Fibroblast of lung (primary cell): ENCODE measurements around the gene ILF2. TPM values are rescaled to one million over a fixed set of nuclear protein-coding genes. Genes with fewer than 3 reads are reported as not detected.

Experiments used
- DNase-seq, 2 donors: peaks; one replicate each; pipeline versions ENCODE4 v3.0.0 to v3.0.0-alpha.2; 2010; ENCODE audit warnings: low read depth in 2 of 2
- H2AFZ ChIP-seq: 2 replicates; pipeline ENCODE4 v1.5.1; 2012; ENCODE audit warnings: low read length, control low read depth, inconsistent platforms
- H3K27ac ChIP-seq: 2 replicates; pipeline ENCODE4 v1.5.1; 2011; ENCODE audit warnings: low read length, control low read depth; ENCODE audit not compliant: insufficient read depth
- H3K27me3 ChIP-seq: 2 replicates; pipeline ENCODE4 v1.5.1; 2011; ENCODE audit warnings: mild to moderate bottlenecking, low read length; ENCODE audit not compliant: control insufficient read depth, insufficient read depth
- H3K36me3 ChIP-seq: 2 replicates; pipeline ENCODE4 v1.5.1; 2011; ENCODE audit warnings: low read length; ENCODE audit not compliant: control insufficient read depth, insufficient read depth
- H3K4me1 ChIP-seq: 2 replicates; pipeline ENCODE4 v1.5.1; 2011; ENCODE audit warnings: low read length; ENCODE audit not compliant: control insufficient read depth, insufficient read depth; ENCODE audit errors: extremely low read depth
- H3K4me2 ChIP-seq: 2 replicates; pipeline ENCODE4 v1.5.1; 2011; ENCODE audit warnings: low read length, control low read depth; ENCODE audit not compliant: insufficient read depth; ENCODE audit errors: extremely low read depth
- H3K4me3 ChIP-seq, 4 experiments: fragments of 200-600 bp in 1 of 4; sonication (generic) in 1 of 4; replicated peaks in 1 of 4; 2 replicates each; pipeline ENCODE4 v1.5.1; 2011 to 2016; ENCODE audit warnings: low read length in 4 of 4, low read depth in 3 of 4, mild to moderate bottlenecking in 3 of 4, control low read depth in 2 of 4, inconsistent platforms in 1 of 4, mixed read lengths in 1 of 4; ENCODE audit not compliant: insufficient read depth in 1 of 4; ENCODE audit errors: control extremely low read depth in 1 of 4
- H3K79me2 ChIP-seq: 2 replicates; pipeline ENCODE4 v1.5.1; 2012; ENCODE audit warnings: mild to moderate bottlenecking, low read length, inconsistent platforms; ENCODE audit not compliant: control insufficient read depth, insufficient read depth
- H3K9ac ChIP-seq: 2 replicates; pipeline ENCODE4 v1.5.1; 2011; ENCODE audit warnings: mild to moderate bottlenecking, low read length, control low read depth; ENCODE audit not compliant: insufficient read depth
- H3K9me3 ChIP-seq: 2 replicates; pipeline ENCODE4 v1.5.1; 2012; ENCODE audit warnings: low read depth, low read length; ENCODE audit not compliant: control insufficient read depth, insufficient read depth
- H4K20me1 ChIP-seq: 2 replicates; pipeline ENCODE4 v1.5.1; 2011; ENCODE audit warnings: low read length; ENCODE audit not compliant: control insufficient read depth, insufficient read depth; ENCODE audit errors: extremely low read depth
- EZH2 ChIP-seq: IDR thresholded peaks from 2 replicates; pipeline ENCODE4 v1.5.1; 2012; ENCODE audit warnings: low read length, control low read depth, mild to moderate bottlenecking; ENCODE audit errors: missing control alignments
- polyA plus RNA-seq, 2 donors: library from polyadenylated mRNA; depleted of rRNA in 1 of 2; stranded (reverse) in 1 of 2; unstranded in 1 of 2; fragments of >200 nt; gene quantifications; 2 replicates each; pipeline ENCODE4 v1.2.1, GENCODE V29; 2011 to 2012; ENCODE audit warnings: missing spikeins in 1 of 2
- total RNA-seq: library from RNA; depleted of rRNA; stranded (reverse); fragments of >200 nt; gene quantifications from 2 replicates; pipeline ENCODE4 v1.2.1, GENCODE V29; 2014
- TF ChIP-seq, protein P1 (sequence below), 2 donors: IDR thresholded peaks in 1 of 2; conservative IDR thresholded peaks in 1 of 2; 1 replicate in 1 of 2; 2 replicates in 1 of 2; pipeline ENCODE4 v1.5.1; 2011 to 2012; ENCODE audit warnings: low read length in 2 of 2, control low read depth in 1 of 2, inconsistent platforms in 1 of 2, low read depth in 1 of 2, mild to moderate bottlenecking in 1 of 2

Gene ILF2
- total and polyA plus RNA-seq, 2 donors (not counting 1 experiment from before 2014, with no cell fraction given): 135 to 235 TPM

DNA sequence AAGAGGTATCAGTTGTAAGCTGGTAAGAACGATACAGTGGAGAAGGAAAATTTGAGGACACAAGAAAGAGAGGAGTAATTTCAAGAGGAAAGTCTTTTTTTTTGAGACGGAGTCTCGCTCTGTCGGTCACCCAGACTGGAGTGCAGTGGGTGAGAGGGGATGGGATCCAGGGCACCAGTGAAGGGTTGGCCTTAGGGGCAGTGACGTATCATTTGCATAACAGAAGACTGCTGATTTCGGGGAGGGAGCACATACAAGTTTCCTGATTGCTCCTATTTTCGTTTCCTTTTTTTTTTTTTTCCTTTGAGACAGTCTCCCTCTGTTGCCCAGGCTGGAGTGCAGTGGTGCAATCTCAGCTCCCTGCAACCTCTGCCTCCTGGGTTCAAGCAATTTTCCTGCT lies 47.7 kb downstream of the ILF2 start:
- Histone ChIP-seq H3K4me3 (no peak overlapping the region), H3K36me3 (peaks cover 6% of the 10 kb centered on the region), H3K4me2 (no peak overlapping the region), H2AFZ (no peak overlapping the region), H3K79me2 (peaks cover 18% of the 10 kb centered on the region), H3K9me3 (no peaks in the 10 kb centered on the region), H4K20me1 (no peaks in the 10 kb centered on the region), H3K27ac (no peak overlapping the region), H3K4me1 (peaks cover 2% of the 10 kb centered on the region), H3K9ac (no peak overlapping the region), H3K27me3 (no peaks in the 10 kb centered on the region)
- TF ChIP-seq EZH2: no peak
- TF ChIP-seq, protein P1, sequence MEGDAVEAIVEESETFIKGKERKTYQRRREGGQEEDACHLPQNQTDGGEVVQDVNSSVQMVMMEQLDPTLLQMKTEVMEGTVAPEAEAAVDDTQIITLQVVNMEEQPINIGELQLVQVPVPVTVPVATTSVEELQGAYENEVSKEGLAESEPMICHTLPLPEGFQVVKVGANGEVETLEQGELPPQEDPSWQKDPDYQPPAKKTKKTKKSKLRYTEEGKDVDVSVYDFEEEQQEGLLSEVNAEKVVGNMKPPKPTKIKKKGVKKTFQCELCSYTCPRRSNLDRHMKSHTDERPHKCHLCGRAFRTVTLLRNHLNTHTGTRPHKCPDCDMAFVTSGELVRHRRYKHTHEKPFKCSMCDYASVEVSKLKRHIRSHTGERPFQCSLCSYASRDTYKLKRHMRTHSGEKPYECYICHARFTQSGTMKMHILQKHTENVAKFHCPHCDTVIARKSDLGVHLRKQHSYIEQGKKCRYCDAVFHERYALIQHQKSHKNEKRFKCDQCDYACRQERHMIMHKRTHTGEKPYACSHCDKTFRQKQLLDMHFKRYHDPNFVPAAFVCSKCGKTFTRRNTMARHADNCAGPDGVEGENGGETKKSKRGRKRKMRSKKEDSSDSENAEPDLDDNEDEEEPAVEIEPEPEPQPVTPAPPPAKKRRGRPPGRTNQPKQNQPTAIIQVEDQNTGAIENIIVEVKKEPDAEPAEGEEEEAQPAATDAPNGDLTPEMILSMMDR (conservative IDR thresholded peaks at IDR 0.05 in 1 of 2, IDR thresholded peaks at IDR 0.05 in 1 of 2; ENCODE audit: low read depth in 1 of 2, low read length in 2 of 2): no peak
- no peak for DNase-seq

DNA sequence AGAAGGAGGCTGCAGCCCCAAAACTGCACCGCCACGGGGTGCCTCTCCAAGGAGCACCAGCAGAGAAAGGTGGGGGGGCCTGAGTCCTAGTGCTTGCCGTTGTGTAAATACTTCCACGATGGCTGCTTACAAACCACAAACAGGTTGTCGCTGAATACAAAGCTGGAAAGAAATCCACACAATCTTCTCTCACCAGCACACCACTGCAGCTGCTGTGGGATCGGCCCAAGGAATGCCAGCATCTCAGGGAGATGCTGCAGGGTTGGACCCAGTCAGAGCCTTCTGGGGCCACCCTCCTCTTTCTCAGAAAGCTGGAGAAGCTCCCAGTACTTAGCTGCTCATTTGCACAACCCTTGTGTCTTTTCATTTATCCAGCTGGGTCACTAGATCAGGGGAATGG lies 51.6 kb downstream of the ILF2 start:
- Histone ChIP-seq H3K9me3 (no peaks in the 10 kb centered on the region), H3K27ac (no peak overlapping the region), H3K36me3 (peaks cover 3% of the 10 kb centered on the region), H3K27me3 (no peaks in the 10 kb centered on the region), H3K4me2 (no peak overlapping the region), H3K4me3 (no peak overlapping the region), H3K79me2 (peaks cover 2% of the 10 kb centered on the region), H3K9ac (no peak overlapping the region), H4K20me1 (no peaks in the 10 kb centered on the region), H3K4me1 (peaks cover 7% of the 10 kb centered on the region), H2AFZ (no peak overlapping the region)
- DNase-seq: no peak
- no peak for TF ChIP-seq EZH2
- TF ChIP-seq, protein P1 (conservative IDR thresholded peaks at IDR 0.05 in 1 of 2, IDR thresholded peaks at IDR 0.05 in 1 of 2; ENCODE audit: low read depth in 1 of 2, low read length in 2 of 2): no peak

DNA sequence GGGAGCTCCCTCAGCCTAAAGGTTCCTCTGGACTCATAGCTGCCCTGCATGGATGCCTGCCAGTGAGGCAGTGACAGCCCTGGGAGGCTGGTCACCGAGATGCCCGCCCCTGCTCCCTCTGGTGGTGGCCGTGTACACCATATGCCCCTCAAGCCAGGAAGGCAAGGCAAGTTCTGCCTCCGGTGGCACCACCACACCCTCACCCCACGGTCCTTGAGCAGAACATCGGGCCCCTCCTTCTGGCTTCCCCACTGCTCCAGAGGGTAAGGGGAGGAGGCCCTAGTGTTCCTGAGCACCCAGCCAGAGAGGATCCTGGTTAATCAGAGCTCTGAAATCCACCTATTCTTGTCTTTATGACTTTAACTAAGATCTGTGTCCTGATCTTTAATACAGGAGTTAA lies 53.1 kb downstream of the ILF2 start:
- Histone ChIP-seq H3K9me3 (no peaks in the 10 kb centered on the region), H3K27ac (peak overlapping the region; percentile 29), H3K4me1 (peaks cover 9% of the 10 kb centered on the region), H4K20me1 (no peaks in the 10 kb centered on the region), H3K36me3 (peaks cover 3% of the 10 kb centered on the region), H3K9ac (no peak overlapping the region), H3K27me3 (no peaks in the 10 kb centered on the region), H3K79me2 (peaks cover 7% of the 10 kb centered on the region), H3K4me2 (peak overlapping the region; percentile 26), H3K4me3 (no peak overlapping the region), H2AFZ (no peak overlapping the region)
- peak in 1 of 2 donors; percentile 74 for DNase-seq
- TF ChIP-seq, protein P1 (conservative IDR thresholded peaks at IDR 0.05 in 1 of 2, IDR thresholded peaks at IDR 0.05 in 1 of 2; ENCODE audit: low read depth in 1 of 2, low read length in 2 of 2): peak; percentile 73 to 86
- TF ChIP-seq EZH2: no peak
